H9 (cell line): Measurements from ENCODE around the gene DAPK2. TPM values are rescaled to one million over a fixed set of nuclear protein-coding genes. Genes with fewer than 3 reads are reported as not detected.
A peak's percentile ranks its signal among the peaks of the same experiment; 100 is the strongest.

Experiments
- DNase-seq: peaks from one replicate; pipeline ENCODE4 v3.0.0-alpha.2; 2017
- H2AFZ ChIP-seq: one replicate; pipeline ENCODE4 v1.6.1; 2013; ENCODE audit warnings: mild to moderate bottlenecking, low read length, control low read depth, moderate library complexity
- H2AK5ac ChIP-seq: 2 replicates; pipeline ENCODE4 v1.6.1; 2013; ENCODE audit warnings: low read length, control low read depth, mixed read lengths; ENCODE audit not compliant: insufficient read length
- H2BK120ac ChIP-seq: one replicate; pipeline ENCODE4 v1.6.1; 2013; ENCODE audit warnings: low read depth, mild to moderate bottlenecking, low read length, control low read depth, inconsistent platforms; ENCODE audit not compliant: poor library complexity, severe bottlenecking
- H2BK12ac ChIP-seq: 2 replicates; pipeline ENCODE4 v1.6.1; 2013; ENCODE audit warnings: low read length, control low read depth, mixed read lengths, low read depth; ENCODE audit not compliant: insufficient read length
- H2BK15ac ChIP-seq: 2 replicates; pipeline ENCODE4 v1.6.1; 2013; ENCODE audit warnings: low read depth, low read length, control low read depth
- H2BK20ac ChIP-seq: one replicate; pipeline ENCODE4 v1.6.1; 2013; ENCODE audit warnings: low read depth, mild to moderate bottlenecking, low read length, control low read depth, inconsistent platforms; ENCODE audit not compliant: poor library complexity, severe bottlenecking
- H2BK5ac ChIP-seq: 2 replicates; pipeline ENCODE4 v1.6.1; 2013; ENCODE audit warnings: low read length, control low read depth, mixed read lengths; ENCODE audit not compliant: insufficient read length
- H3K14ac ChIP-seq: 2 replicates; pipeline ENCODE4 v1.6.1; 2013; ENCODE audit warnings: low read length, control low read depth; ENCODE audit not compliant: insufficient read depth
- H3K18ac ChIP-seq: 2 replicates; pipeline ENCODE4 v1.6.1; 2013; ENCODE audit warnings: low read depth, mild to moderate bottlenecking, mixed read lengths, low read length, control low read depth; ENCODE audit not compliant: insufficient read length
- H3K23ac ChIP-seq: 2 replicates; pipeline ENCODE4 v1.6.1; 2013; ENCODE audit warnings: low read length, control low read depth, mixed read lengths, low read depth; ENCODE audit not compliant: insufficient read length
- H3K23me2 ChIP-seq: 2 replicates; pipeline ENCODE4 v1.6.1; 2013; ENCODE audit warnings: low read depth, mild to moderate bottlenecking, mixed read lengths, low read length, control low read depth; ENCODE audit not compliant: insufficient read length, poor library complexity, severe bottlenecking
- H3K27ac ChIP-seq: 2 replicates; pipeline ENCODE4 v1.5.1; 2013; ENCODE audit warnings: low read length, control low read depth, mixed read lengths, low read depth; ENCODE audit not compliant: insufficient read length
- H3K27me3 ChIP-seq: 2 replicates; pipeline ENCODE4 v1.6.1; 2013; ENCODE audit warnings: low read length, control low read depth, inconsistent platforms; ENCODE audit not compliant: insufficient read depth
- H3K4ac ChIP-seq: 2 replicates; pipeline ENCODE4 v1.6.1; 2013; ENCODE audit warnings: low read depth, mild to moderate bottlenecking, control low read depth, inconsistent platforms, low read length, moderate library complexity
- H3K4me1 ChIP-seq: 2 replicates; pipeline ENCODE4 v1.6.1; 2013; ENCODE audit warnings: low read length, control low read depth, inconsistent platforms; ENCODE audit not compliant: insufficient read depth
- H3K4me2 ChIP-seq: 2 replicates; pipeline ENCODE4 v1.6.1; 2013; ENCODE audit warnings: low read length, control low read depth, mixed read lengths; ENCODE audit not compliant: insufficient read length, insufficient read depth
- H3K56ac ChIP-seq: 2 replicates; pipeline ENCODE4 v1.6.1; 2013; ENCODE audit warnings: low read depth, mild to moderate bottlenecking, mixed read lengths, low read length, control low read depth; ENCODE audit not compliant: insufficient read length
- H3K79me1 ChIP-seq: 2 replicates; pipeline ENCODE4 v1.6.1; 2013; ENCODE audit warnings: low read depth, mild to moderate bottlenecking, moderate library complexity, low read length, control low read depth, inconsistent platforms; ENCODE audit not compliant: insufficient read depth, poor library complexity, severe bottlenecking
- H3K79me2 ChIP-seq: 2 replicates; pipeline ENCODE4 v1.6.1; 2013; ENCODE audit warnings: low read length, control low read depth, inconsistent platforms; ENCODE audit not compliant: insufficient read depth
- H3K9ac ChIP-seq: 2 replicates; pipeline ENCODE4 v1.6.1; 2013; ENCODE audit warnings: low read length, control low read depth, mixed read lengths; ENCODE audit not compliant: insufficient read length; ENCODE audit errors: extremely low read depth
- H3K9me3 ChIP-seq: one replicate; pipeline ENCODE4 v1.6.1; 2013; ENCODE audit warnings: low read depth, low read length, inconsistent platforms; ENCODE audit not compliant: control insufficient read depth
- H3T11ph ChIP-seq: one replicate; pipeline ENCODE4 v1.6.1; 2013; ENCODE audit warnings: mild to moderate bottlenecking, low read length, control low read depth, inconsistent platforms
- H4K20me1 ChIP-seq: one replicate; pipeline ENCODE4 v1.6.1; 2013; ENCODE audit not compliant: control insufficient read depth, insufficient read length, insufficient read depth
- H4K5ac ChIP-seq: 2 replicates; pipeline ENCODE4 v1.6.1; 2013; ENCODE audit warnings: low read depth, mild to moderate bottlenecking, mixed read lengths, low read length, control low read depth; ENCODE audit not compliant: insufficient read length
- H4K8ac ChIP-seq: replicated peaks from 2 replicates; pipeline ENCODE4 v1.6.1; 2013; ENCODE audit warnings: low read length, control low read depth, mixed read lengths, low read depth; ENCODE audit not compliant: insufficient read length
- H4K91ac ChIP-seq: 2 replicates; pipeline ENCODE4 v1.6.1; 2013; ENCODE audit warnings: low read depth, mild to moderate bottlenecking, moderate library complexity, mixed read lengths, low read length, control low read depth; ENCODE audit not compliant: insufficient read length
- H3K27ac Mint-ChIP-seq, 3 experiments: 2 replicates in 2 of 3; 3 replicates in 1 of 3; pipeline ENCODE4 v1.8.0; 2020 to 2021; ENCODE audit warnings: mixed read lengths in 3 of 3, mild to moderate bottlenecking in 1 of 3, moderate library complexity in 1 of 3
- H3K27me3 Mint-ChIP-seq: 2 replicates; pipeline ENCODE4 v1.8.0; 2021; ENCODE audit warnings: low read depth, mild to moderate bottlenecking, moderate library complexity, mixed read lengths
- H3K36me3 Mint-ChIP-seq, 3 experiments: 2 replicates in 2 of 3; 3 replicates in 1 of 3; pipeline ENCODE4 v1.8.0; 2020 to 2021; ENCODE audit warnings: low read depth in 3 of 3, mixed read lengths in 3 of 3; ENCODE audit not compliant: insufficient read depth in 1 of 3
- H3K4me1 Mint-ChIP-seq, 2 experiments: 2 replicates each; pipeline ENCODE4 v1.8.0; 2020; ENCODE audit warnings: mixed read lengths in 2 of 2
- H3K4me3 Mint-ChIP-seq, 2 experiments: 2 replicates in 1 of 2; 3 replicates in 1 of 2; pipeline ENCODE4 v1.8.0; 2020 to 2021; ENCODE audit warnings: mild to moderate bottlenecking in 2 of 2, mixed read lengths in 2 of 2, moderate library complexity in 1 of 2
- H3K9me3 Mint-ChIP-seq, 2 experiments: 2 replicates in 1 of 2; 3 replicates in 1 of 2; pipeline ENCODE4 v1.8.0; 2020; ENCODE audit warnings: mild to moderate bottlenecking in 2 of 2, mixed read lengths in 2 of 2, moderate library complexity in 1 of 2
- WGBS: extraction: QIAGEN DNeasy Blood & Tissue Kit; methylation state at CpG from one replicate; pipeline ENCODE4 v1.1.7; 2013; ENCODE audit warnings: missing lambda C conversion rate, low lambda C conversion rate, mixed read lengths; ENCODE audit not compliant: insufficient read length; ENCODE audit errors: extremely low coverage; 5-methylcytosine and 5-hydroxymethylcytosine counted together
- total RNA-seq: library from RNA; stranded (reverse); gene quantifications from 2 replicates; pipeline ENCODE4 v1.2.1, GENCODE V29; 2021
- TF ChIP-seq, protein P1 (sequence below): fragments of 200-600 bp; sonication (generic); conservative IDR thresholded peaks from 3 replicates; pipeline ENCODE4 v1.8.0; 2021; ENCODE audit warnings: antibody characterized with exemption, mild to moderate bottlenecking

The DAPK2 gene
- total RNA-seq, 1 experiment from 2014 or later: 3.5 TPM

DNA sequence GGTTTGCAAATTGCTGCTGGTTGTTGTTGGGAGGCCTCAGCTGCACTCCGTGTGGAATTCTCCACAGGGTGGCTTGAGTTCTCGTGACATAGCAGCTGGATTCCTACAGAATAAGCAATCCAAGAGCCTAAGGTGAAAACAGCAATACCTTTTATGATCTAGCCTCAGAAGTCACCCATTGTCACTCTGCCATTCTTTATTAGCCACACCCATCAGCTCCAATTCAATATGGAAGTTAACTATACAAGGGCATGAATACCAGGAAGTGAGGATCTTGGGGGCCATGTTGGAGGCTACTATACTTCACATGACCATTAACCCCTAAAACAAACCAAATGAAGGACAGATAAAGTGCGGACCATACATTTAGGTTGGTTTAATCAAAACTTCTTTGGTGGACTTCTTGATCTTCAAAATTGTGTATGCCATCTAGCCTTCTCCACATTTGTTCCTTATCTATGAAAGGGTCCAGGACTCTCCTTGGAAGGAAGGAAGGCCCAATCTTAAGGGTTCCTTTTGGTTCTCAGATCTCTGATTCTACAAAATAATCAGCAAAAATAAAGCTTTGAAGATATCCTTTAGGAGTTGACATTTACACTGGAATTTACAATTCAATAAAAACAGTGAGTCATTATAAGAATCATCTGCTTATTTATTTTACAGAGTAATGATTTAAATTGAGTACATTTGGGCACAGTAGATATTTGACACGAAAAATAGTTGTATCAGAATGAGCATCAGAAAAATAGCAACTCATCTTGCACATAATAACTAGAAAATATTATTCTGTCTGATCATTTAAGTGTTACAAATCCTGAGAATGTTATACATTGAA, 25.9 kb upstream of the DAPK2 start:
- H3K4me1 Mint-ChIP-seq: peaks cover 3 to 4% of the 10 kb centered on the region in 2 experiments; a peak in 3 of 4 replicates
- Histone ChIP-seq H3K27me3 (no peaks in the 10 kb centered on the region), H2BK20ac (no peak overlapping the region), H4K20me1 (no peaks in the 10 kb centered on the region), H3K9ac (no peak overlapping the region), H2BK15ac (no peak overlapping the region), H3K4me1 (no peaks in the 10 kb centered on the region), H3K9me3 (no peaks in the 10 kb centered on the region), H3K14ac (no peak overlapping the region), H3K4ac (no peak overlapping the region), H3K27ac (no peak overlapping the region), H2AK5ac (no peak overlapping the region), H3K23ac (no peak overlapping the region), H4K8ac (no peak overlapping the region), H3K4me2 (no peak overlapping the region), H2AFZ (no peak overlapping the region), H2BK12ac (no peak overlapping the region), H3K23me2 (no peaks in the 10 kb centered on the region), H3K18ac (no peak overlapping the region), H3T11ph (no peak overlapping the region), H3K79me2 (no peaks in the 10 kb centered on the region), H2BK5ac (no peak overlapping the region), H4K5ac (no peak overlapping the region), H4K91ac (no peak overlapping the region), H3K56ac (no peak overlapping the region), H2BK120ac (no peak overlapping the region), H3K79me1 (no peaks in the 10 kb centered on the region)
- no peak for DNase-seq
- H3K27me3 Mint-ChIP-seq: no peaks in the 10 kb centered on the region
- no peak overlapping the region for H3K4me3 Mint-ChIP-seq
- TF ChIP-seq, protein P1, sequence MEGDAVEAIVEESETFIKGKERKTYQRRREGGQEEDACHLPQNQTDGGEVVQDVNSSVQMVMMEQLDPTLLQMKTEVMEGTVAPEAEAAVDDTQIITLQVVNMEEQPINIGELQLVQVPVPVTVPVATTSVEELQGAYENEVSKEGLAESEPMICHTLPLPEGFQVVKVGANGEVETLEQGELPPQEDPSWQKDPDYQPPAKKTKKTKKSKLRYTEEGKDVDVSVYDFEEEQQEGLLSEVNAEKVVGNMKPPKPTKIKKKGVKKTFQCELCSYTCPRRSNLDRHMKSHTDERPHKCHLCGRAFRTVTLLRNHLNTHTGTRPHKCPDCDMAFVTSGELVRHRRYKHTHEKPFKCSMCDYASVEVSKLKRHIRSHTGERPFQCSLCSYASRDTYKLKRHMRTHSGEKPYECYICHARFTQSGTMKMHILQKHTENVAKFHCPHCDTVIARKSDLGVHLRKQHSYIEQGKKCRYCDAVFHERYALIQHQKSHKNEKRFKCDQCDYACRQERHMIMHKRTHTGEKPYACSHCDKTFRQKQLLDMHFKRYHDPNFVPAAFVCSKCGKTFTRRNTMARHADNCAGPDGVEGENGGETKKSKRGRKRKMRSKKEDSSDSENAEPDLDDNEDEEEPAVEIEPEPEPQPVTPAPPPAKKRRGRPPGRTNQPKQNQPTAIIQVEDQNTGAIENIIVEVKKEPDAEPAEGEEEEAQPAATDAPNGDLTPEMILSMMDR: no peak
- no peaks in the 10 kb centered on the region for H3K9me3 Mint-ChIP-seq
- H3K27ac Mint-ChIP-seq: 0 out of 7 replicates have a peak overlapping the region, but pooled peaks of 1 of the 3 experiments have one; percentile 15
- peaks cover 6 to 32% (median 21%) of the 10 kb centered on the region in 3 experiments; a peak in 6 of 7 replicates for H3K36me3 Mint-ChIP-seq
- no CpG with 5 or more reads among the region's 4 CpGs for WGBS
